ENCODE data around the gene RNASEH1. TPM values are rescaled to one million over a fixed set of nuclear protein-coding genes. Genes with fewer than 3 reads are reported as not detected.

The RNASEH1 gene
- total RNA-seq, 1 experiment from 2014 or later = 48.3 TPM

DNA sequence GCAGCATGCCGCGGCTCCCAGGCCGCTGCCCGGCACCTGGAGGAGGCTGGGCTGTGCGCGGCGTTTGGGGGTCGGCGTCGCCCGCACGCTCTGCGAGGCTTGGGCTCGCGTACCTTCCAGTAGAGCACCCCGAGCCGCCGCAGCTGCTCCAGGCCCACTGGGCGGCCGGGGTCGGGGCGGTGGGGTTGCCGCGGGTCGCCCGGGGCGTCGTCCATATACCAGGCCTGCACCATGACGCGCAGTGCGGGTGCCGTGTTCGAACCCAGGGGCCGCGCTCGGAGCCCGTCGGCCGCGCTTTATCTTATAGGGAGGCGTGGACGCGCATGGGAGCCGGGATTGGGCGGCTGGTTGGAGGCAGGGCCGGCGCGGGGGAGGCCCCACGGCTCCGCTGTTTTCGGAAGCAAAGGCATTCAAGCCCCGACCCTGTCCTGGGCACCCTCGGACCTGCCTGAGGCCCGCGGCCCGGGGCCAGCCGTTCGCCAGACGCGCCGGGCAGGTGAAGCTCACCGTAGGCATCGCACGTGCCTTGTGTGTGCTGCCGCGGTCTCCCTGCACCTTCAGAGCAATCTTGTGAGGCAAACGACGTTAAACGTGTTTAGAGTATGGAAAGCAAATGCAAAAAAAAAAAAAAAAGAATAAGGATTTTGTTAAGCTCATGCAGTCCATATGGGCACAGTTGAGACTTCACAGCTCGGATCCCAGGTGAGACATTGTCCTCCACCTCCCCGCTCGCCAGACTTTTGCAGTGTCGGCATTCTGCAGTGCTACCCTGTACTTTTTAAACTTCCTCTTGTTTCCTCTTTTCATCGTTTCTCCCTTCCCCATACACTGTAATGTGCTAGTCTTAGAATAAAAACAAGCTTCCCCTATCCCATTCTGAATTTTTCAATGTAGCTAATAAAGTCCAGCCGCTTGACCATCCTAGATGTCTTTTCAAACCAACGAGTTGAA is 38.6 kb downstream of the RNASEH1 start, which contains the start of gene ADI1:
TSS of gene ADI1 (minus strand) at position 277 of the 951 bp plus-strand sequence. CDS start at position 233, 44 bp downstream.
- ChIA-PET POLR2A (ENCODE audit: low non-redundant PET) (interaction anchor here (0.6 kb wide), 1 partner anchor 365 kb away, joined by 3 read pairs; no protein-coding TSS in a partner anchor), CTCF (interaction anchor here (0.8 kb wide), 1 partner anchor 17 kb away, joined by 9 read pairs; no protein-coding TSS in a partner anchor)
- DNase-seq (ENCODE audit: low spot score) = peak; percentile 88
- Histone ChIP-seq H3K27ac (ENCODE audit: low read depth, low read length, poor library complexity, severe bottlenecking) (peak within 1 kb of the TSS; percentile 99), H3K9me3 (ENCODE audit: low read depth, low read length, poor library complexity, severe bottlenecking) (no peaks in the 10 kb centered on the region), H3K36me3 (ENCODE audit: insufficient read depth, low read length, poor library complexity, severe bottlenecking) (no peaks in the 10 kb centered on the region), H3K27me3 (replicated peaks; ENCODE audit: insufficient read depth, low read depth, low read length, poor library complexity) (no peaks in the 10 kb centered on the region), H3K4me1 (ENCODE audit: insufficient read depth, low read length, poor library complexity, severe bottlenecking) (peaks cover 10% of the 10 kb centered on the region), H3K4me3 (ENCODE audit: low read depth, low read length, poor library complexity, severe bottlenecking) (peak within 1 kb of the TSS; percentile 81)
- TSS peak; percentile 70 for BruUV-seq (replicated peaks)
- intact Hi-C loops (cut with micrococcal nuclease; ENCODE audit: unreplicated experiment) = loop anchor here (5.0 kb wide), 1 partner anchor 142 kb away; the partner anchor contains the start of genes EIPR1 and TRAPPC12
- TF ChIP-seq EZH2 (IDR thresholded peaks at IDR 0.05; ENCODE audit: borderline replicate concordance, low read depth, low read length, poor library complexity, severe bottlenecking) (no peak), CTCF (conservative IDR thresholded peaks at IDR 0.05; ENCODE audit: low read depth, low read length) (no peak)

GRCh38 chr2:3518496-3519254 is 39.5 kb downstream of the RNASEH1 start:
- intact Hi-C loops (cut with micrococcal nuclease; ENCODE audit: unreplicated experiment) = loop anchor here (5.0 kb wide), 1 partner anchor 141 kb away; the partner anchor contains the start of genes EIPR1 and TRAPPC12
- CTCF ChIA-PET = interaction anchor here (0.8 kb wide), 1 partner anchor 18 kb away, joined by 9 read pairs; no protein-coding TSS in a partner anchor

More at GRCh38 chr2:3518496-3519254, 39.5 kb downstream of the RNASEH1 start:
- Histone ChIP-seq H3K27me3 (replicated peaks; ENCODE audit: insufficient read depth, low read depth, low read length, poor library complexity) (no peaks in the 10 kb centered on the region), H3K36me3 (ENCODE audit: insufficient read depth, low read length, poor library complexity, severe bottlenecking) (no peaks in the 10 kb centered on the region), H3K4me1 (ENCODE audit: insufficient read depth, low read length, poor library complexity, severe bottlenecking) (peaks cover 9% of the 10 kb centered on the region), H3K27ac (ENCODE audit: low read depth, low read length, poor library complexity, severe bottlenecking) (peak overlapping the region; percentile 99), H3K9me3 (ENCODE audit: low read depth, low read length, poor library complexity, severe bottlenecking) (no peaks in the 10 kb centered on the region), H3K4me3 (ENCODE audit: low read depth, low read length, poor library complexity, severe bottlenecking) (peak overlapping the region; percentile 81)
- TF ChIP-seq CTCF (conservative IDR thresholded peaks at IDR 0.05; ENCODE audit: low read depth, low read length) (no peak), EZH2 (IDR thresholded peaks at IDR 0.05; ENCODE audit: borderline replicate concordance, low read depth, low read length, poor library complexity, severe bottlenecking) (no peak)
- peak; percentile 98 for DNase-seq (ENCODE audit: low spot score)
- BruUV-seq (replicated peaks) = no TSS peak
- POLR2A ChIA-PET (ENCODE audit: low non-redundant PET) = interaction anchor here (0.7 kb wide), 1 partner anchor 1781 kb away, joined by 5 read pairs; no protein-coding TSS in a partner anchor
